ENCODE measurements around the gene PRPF6. TPM values are rescaled to one million over a fixed set of nuclear protein-coding genes. Genes with fewer than 3 reads are reported as not detected.

Gene PRPF6
- total RNA-seq, 1 donor from 2014 or later = 71.9 TPM

DNA sequence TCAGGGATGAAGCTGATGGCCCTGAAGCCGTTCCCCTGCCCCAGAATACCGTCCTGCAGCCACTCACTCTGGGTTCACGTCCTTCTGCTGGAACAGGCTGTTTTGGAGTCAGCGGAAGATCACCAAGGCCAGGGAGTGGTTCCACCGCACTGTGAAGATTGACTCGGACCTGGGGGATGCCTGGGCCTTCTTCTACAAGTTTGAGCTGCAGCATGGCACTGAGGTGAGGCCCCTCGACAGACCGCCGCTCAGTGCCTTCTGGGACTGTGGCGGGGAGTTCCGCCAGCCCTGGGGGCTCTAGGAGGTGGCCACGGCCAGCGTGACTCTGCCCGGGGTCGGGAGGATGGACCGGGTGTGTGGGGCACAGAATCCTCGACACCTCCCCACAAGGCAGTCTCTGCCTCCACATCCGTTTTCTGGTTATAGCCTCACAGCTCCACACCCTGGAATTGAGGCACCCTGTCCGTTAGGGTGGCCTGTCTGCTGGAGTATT lies 50.9 kb downstream of the PRPF6 start:
- H3K4me1 Mint-ChIP-seq (ENCODE audit: unreplicated experiment) = no peaks in the 10 kb centered on the region

DNA sequence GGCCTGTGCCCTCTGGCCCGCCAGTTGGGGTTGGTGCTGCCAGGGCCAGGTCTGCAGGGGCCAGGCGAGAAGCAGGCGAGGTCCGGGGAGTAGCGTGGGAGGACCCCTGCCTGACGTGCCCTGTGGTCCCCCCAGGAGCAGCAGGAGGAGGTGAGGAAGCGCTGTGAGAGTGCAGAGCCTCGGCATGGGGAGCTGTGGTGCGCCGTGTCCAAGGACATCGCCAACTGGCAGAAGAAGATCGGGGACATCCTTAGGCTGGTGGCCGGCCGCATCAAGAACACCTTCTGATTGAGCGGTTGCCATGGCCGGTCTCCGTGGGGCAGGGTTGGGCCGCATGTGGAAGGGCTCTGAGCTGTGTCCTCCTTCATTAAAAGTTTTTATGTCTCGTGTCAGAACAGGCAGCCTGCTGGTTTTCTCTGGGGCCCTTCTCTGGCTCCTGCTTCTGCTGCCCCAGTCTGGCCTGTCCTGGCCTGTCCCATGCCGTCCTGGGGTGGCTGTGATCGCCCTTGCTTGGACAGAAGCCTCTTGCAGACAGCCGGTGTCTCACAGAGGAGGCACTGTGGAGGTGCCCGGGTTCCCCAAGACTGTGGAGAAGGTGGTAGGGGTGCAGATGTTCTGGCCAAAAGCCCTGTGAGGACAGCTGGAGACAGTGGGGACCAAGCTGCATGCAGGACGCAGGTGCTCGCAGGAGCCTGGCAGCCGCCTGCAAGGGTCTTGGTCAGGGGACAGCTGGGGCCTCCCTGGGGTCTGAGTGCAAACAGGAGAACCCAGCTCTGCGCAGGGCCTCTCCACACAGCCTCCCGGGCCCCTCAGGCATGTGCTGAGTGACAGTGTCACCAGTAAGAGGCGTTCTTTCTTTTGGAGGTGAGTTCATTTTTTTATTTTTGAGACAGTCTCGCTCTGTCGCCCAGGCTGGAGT lies 52.0 kb downstream of the PRPF6 start:
- peaks cover 3% of the 10 kb centered on the region for H3K27me3 Mint-ChIP-seq (ENCODE audit: unreplicated experiment)

More for the DNA sequence above, 50.9 kb downstream of the PRPF6 start:
- DNase-seq (ENCODE audit: extremely low spot score, unreplicated experiment) = no peak
- TF ChIP-seq, protein P1, sequence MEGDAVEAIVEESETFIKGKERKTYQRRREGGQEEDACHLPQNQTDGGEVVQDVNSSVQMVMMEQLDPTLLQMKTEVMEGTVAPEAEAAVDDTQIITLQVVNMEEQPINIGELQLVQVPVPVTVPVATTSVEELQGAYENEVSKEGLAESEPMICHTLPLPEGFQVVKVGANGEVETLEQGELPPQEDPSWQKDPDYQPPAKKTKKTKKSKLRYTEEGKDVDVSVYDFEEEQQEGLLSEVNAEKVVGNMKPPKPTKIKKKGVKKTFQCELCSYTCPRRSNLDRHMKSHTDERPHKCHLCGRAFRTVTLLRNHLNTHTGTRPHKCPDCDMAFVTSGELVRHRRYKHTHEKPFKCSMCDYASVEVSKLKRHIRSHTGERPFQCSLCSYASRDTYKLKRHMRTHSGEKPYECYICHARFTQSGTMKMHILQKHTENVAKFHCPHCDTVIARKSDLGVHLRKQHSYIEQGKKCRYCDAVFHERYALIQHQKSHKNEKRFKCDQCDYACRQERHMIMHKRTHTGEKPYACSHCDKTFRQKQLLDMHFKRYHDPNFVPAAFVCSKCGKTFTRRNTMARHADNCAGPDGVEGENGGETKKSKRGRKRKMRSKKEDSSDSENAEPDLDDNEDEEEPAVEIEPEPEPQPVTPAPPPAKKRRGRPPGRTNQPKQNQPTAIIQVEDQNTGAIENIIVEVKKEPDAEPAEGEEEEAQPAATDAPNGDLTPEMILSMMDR (IDR thresholded peaks at IDR 0.05) = no peak
- H3K27me3 Mint-ChIP-seq (ENCODE audit: unreplicated experiment) = no peaks in the 10 kb centered on the region
- no peak overlapping the region for H3K27ac Mint-ChIP-seq (ENCODE audit: unreplicated experiment)
- H3K36me3 Mint-ChIP-seq (ENCODE audit: unreplicated experiment) = peaks cover 34% of the 10 kb centered on the region
- H3K4me3 Mint-ChIP-seq (ENCODE audit: unreplicated experiment) = no peak overlapping the region
- no peaks in the 10 kb centered on the region for H3K9me3 Mint-ChIP-seq (ENCODE audit: unreplicated experiment)

DNA sequence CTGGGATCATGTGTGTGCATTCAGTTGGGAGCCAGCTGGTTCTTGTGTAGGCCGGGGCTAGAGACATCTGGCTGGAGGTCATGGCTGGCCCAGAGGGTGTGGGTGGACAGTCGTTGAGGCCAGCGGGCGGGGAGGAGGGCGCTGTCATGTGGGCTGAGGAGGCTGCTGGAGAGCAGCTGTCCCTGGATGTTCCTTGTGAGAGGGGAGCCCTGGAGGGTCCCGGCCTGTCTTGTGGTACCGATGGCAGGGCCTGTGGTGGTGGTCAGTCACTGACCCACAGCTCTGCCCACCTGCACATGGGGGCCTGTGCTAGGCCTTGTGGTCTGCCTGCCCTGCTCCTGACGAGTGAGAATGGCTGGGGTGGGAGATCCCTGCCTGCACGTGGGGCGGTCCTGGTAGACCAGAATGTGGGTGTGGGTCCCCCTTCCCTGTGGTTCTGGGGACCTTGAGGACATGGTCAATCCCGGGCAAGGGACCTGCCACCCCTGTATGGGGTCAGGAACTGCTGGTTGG lies 53.1 kb downstream of the PRPF6 start:
- Mint-ChIP-seq H3K36me3 (ENCODE audit: unreplicated experiment) (peaks cover 25% of the 10 kb centered on the region), H3K4me1 (ENCODE audit: unreplicated experiment) (peaks cover 2% of the 10 kb centered on the region), H3K27ac (ENCODE audit: unreplicated experiment) (no peak overlapping the region), H3K9me3 (ENCODE audit: unreplicated experiment) (no peaks in the 10 kb centered on the region), H3K27me3 (ENCODE audit: unreplicated experiment) (peaks cover 3% of the 10 kb centered on the region), H3K4me3 (ENCODE audit: unreplicated experiment) (no peak overlapping the region)
- TF ChIP-seq, protein P1 (IDR thresholded peaks at IDR 0.05) = no peak
- no peak for DNase-seq (ENCODE audit: extremely low spot score, unreplicated experiment)

More for the DNA sequence above, 52.0 kb downstream of the PRPF6 start:
- H3K4me1 Mint-ChIP-seq (ENCODE audit: unreplicated experiment) = peaks cover 2% of the 10 kb centered on the region
- DNase-seq (ENCODE audit: extremely low spot score, unreplicated experiment) = no peak
- no peak overlapping the region for H3K27ac Mint-ChIP-seq (ENCODE audit: unreplicated experiment)
- TF ChIP-seq, protein P1 (IDR thresholded peaks at IDR 0.05) = no peak
- H3K36me3 Mint-ChIP-seq (ENCODE audit: unreplicated experiment) = peaks cover 30% of the 10 kb centered on the region
- H3K4me3 Mint-ChIP-seq (ENCODE audit: unreplicated experiment) = no peak overlapping the region
- H3K9me3 Mint-ChIP-seq (ENCODE audit: unreplicated experiment) = no peaks in the 10 kb centered on the region

DNA sequence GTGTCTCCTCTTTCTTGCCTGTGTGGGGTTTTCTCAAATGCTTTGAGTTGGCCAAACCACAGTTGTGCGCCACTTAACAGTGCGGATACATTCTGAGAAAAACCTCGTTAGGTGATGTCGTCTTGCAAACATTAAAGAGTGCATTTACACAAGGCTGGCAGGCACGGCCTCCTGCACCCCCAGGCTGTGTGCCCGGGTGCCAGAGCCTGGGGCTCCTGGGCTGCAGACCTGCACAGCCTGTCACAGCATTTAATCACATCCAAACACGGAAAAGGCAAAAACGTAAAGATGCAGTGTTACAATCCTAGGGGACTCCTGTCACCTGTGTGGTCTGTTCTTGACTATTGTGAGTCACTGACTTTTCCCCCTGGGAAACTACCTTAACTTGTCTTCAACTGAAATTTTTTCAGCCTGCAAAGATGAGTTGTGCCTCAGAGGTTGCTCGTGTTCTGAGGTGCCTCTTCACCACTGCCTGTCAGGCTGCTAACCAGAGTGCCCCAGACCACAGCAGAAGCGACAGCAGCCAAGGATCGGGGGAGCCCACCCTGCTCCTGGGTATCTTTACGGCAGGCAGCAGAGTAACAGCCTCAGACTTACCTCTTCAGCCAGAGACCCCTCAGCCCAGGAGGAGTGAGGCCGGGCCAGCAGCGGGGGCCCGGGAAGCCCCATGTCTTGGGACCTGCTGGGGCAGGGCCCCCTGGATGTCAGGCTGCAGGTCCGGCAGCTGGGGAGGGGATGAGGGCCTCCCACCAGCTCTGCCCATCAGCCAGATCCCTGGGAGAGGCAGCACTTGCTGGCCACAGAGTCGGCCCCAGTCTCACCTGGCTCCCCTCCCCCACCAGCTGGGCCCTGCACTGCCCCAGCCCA lies 54.4 kb downstream of the PRPF6 start:
- H3K4me1 Mint-ChIP-seq (ENCODE audit: unreplicated experiment) = peaks cover 13% of the 10 kb centered on the region
- no peak overlapping the region for H3K4me3 Mint-ChIP-seq (ENCODE audit: unreplicated experiment)
- H3K27me3 Mint-ChIP-seq (ENCODE audit: unreplicated experiment) = peaks cover 6% of the 10 kb centered on the region
- TF ChIP-seq, protein P1 (IDR thresholded peaks at IDR 0.05) = no peak
- no peak for DNase-seq (ENCODE audit: extremely low spot score, unreplicated experiment)
- peaks cover 19% of the 10 kb centered on the region for H3K36me3 Mint-ChIP-seq (ENCODE audit: unreplicated experiment)
- no peaks in the 10 kb centered on the region for H3K9me3 Mint-ChIP-seq (ENCODE audit: unreplicated experiment)
- no peak overlapping the region for H3K27ac Mint-ChIP-seq (ENCODE audit: unreplicated experiment)
